HUES64 (cell line): ENCODE data around the gene AAMP.
"Not testable (repeated sequence)": the region's sequence is repeated elsewhere in the genome, so short reads cannot be mapped to it uniquely, and the experiment has no call there.

Source experiments
- H3K27ac ChIP-seq: 2 replicates; pipeline ENCODE4 v1.7.0; 2013; ENCODE audit warnings: low read depth, low read length, inconsistent platforms
- H3K27me3 ChIP-seq: 2 replicates; pipeline ENCODE4 v1.6.1; 2013; ENCODE audit warnings: mild to moderate bottlenecking, low read length; ENCODE audit not compliant: insufficient read depth
- H3K36me3 ChIP-seq: 2 replicates; pipeline ENCODE4 v1.6.1; 2013; ENCODE audit warnings: mild to moderate bottlenecking, low read length; ENCODE audit not compliant: insufficient read depth
- H3K4me1 ChIP-seq: 2 replicates; pipeline ENCODE4 v1.6.1; 2013; ENCODE audit warnings: mild to moderate bottlenecking, low read length, moderate library complexity; ENCODE audit not compliant: insufficient read depth
- H3K4me3 ChIP-seq: 2 replicates; pipeline ENCODE4 v1.5.1; 2013; ENCODE audit warnings: mild to moderate bottlenecking, low read length, moderate library complexity
- H3K9ac ChIP-seq: 2 replicates; pipeline ENCODE4 v1.6.1; 2013; ENCODE audit warnings: mild to moderate bottlenecking, low read depth, low read length
- H3K9me3 ChIP-seq: 2 replicates; pipeline ENCODE4 v1.6.1; 2013; ENCODE audit warnings: low read depth, low read length; ENCODE audit not compliant: insufficient read depth
- WGBS: fragments of 150-250, 120-280 bp; methylation state at CpG from one replicate; pipeline ENCODE4 v1.1.7; 2013; ENCODE audit warnings: missing lambda C conversion rate; 5-methylcytosine and 5-hydroxymethylcytosine counted together

AAMP gene

GRCh38 chr2:218282173-218282991 is 12.4 kb upstream of the AAMP start:
- Histone ChIP-seq H3K4me1 (peaks cover 9% of the 10 kb centered on the region; the same call in 1 of the 2 replicates), H3K9me3 (no peaks in the 10 kb centered on the region), H3K27me3 (no peaks in the 10 kb centered on the region), H3K27ac (no peak overlapping the region), H3K36me3 (peaks cover 16% of the 10 kb centered on the region), H3K4me3 (no peak overlapping the region), H3K9ac (no peak overlapping the region)
- 93% methylated on average over 16 of the region's 17 CpGs for WGBS

- H3K4me3 ChIP-seq, result no peak overlapping the region
- H3K9me3 ChIP-seq, result no peaks in the 10 kb centered on the region
- no peak overlapping the region for H3K27ac ChIP-seq
- no peak overlapping the region for H3K9ac ChIP-seq
- 89% methylated on average over 3 of the region's 3 CpGs for WGBS
- H3K4me1 ChIP-seq, result peaks cover 4% of the 10 kb centered on the region; the same call in 1 of the 2 replicates
- no peaks in the 10 kb centered on the region for H3K27me3 ChIP-seq
- H3K36me3 ChIP-seq, result peaks cover 25% of the 10 kb centered on the region
Observed at GRCh38 chr2:218281449-218281848, 11.5 kb upstream of the AAMP start.

DNA sequence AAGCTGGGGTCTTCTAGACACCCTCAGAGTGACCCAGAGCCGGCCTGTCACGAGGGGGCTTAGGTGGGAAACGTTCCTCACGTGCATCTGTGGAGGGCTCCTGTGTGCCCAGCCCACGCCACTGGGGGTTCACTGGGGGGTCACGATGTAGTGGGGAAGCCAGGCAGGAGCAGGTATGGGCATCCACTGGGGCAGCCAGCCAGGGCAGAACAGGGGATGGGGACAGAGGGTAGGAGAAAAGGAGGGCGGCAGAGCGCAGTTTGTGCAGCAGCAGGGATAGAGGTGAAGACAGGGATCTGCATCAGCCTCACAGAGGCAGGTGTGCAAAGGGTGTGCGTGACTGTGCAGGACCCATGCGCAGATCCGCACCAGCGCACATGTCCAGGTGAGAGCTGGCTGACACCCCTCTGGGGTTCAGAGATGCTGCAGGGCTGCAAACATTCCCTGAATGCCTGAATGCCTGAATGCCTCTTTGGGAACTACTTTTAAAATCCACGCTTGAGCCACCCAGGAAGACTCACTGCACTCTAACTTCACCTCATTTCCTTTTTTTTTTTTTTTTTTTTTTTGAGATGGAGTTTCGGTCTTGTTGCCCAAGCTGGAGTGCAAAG is 10.4 kb upstream of the AAMP start:
- no peak overlapping the region for H3K27ac ChIP-seq
- H3K9ac ChIP-seq, result no peak overlapping the region
- peaks cover 36% of the 10 kb centered on the region for H3K36me3 ChIP-seq
- no peaks in the 10 kb centered on the region for H3K9me3 ChIP-seq
- no peak overlapping the region for H3K4me3 ChIP-seq
- WGBS, result 96% methylated on average over 14 of the region's 14 CpGs
- no peaks in the 10 kb centered on the region for H3K27me3 ChIP-seq
- no peaks in the 10 kb centered on the region for H3K4me1 ChIP-seq

- H3K27ac ChIP-seq, result no peak overlapping the region
- no peaks in the 10 kb centered on the region for H3K27me3 ChIP-seq
- no peaks in the 10 kb centered on the region for H3K4me1 ChIP-seq
- no peak overlapping the region for H3K9ac ChIP-seq
- 93% methylated on average over 16 of the region's 16 CpGs for WGBS
- H3K36me3 ChIP-seq, result peaks cover 52% of the 10 kb centered on the region
- H3K4me3 ChIP-seq, result no peak overlapping the region
- no peaks in the 10 kb centered on the region for H3K9me3 ChIP-seq
Observed at GRCh38 chr2:218278531-218279360, 8.8 kb upstream of the AAMP start.

DNA sequence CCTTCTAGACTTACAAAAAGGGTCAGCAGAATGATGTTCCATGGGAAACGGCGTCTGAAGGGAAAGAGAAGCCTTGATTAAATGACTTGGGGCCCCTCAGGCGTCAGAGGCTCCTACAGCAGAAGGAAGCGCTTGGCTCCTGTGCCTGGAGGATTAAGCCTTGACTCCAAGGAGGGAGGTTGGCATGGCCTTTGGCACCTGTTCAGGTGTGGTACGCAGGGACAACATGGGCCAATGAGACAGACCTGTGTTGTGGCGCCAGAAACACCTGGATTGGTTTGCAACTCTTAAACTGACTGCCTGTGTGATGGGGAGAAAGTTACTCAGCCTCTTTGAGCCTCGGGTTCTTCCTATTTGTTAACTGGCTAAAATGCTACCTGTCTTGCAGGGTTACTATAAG is 8.0 kb upstream of the AAMP start:
- Histone ChIP-seq H3K9me3 (no peaks in the 10 kb centered on the region), H3K27me3 (no peaks in the 10 kb centered on the region), H3K4me3 (no peak overlapping the region), H3K36me3 (peaks cover 54% of the 10 kb centered on the region), H3K27ac (no peak overlapping the region), H3K4me1 (no peaks in the 10 kb centered on the region), H3K9ac (no peak overlapping the region)
- 85% methylated on average over 7 of the region's 7 CpGs for WGBS

DNA sequence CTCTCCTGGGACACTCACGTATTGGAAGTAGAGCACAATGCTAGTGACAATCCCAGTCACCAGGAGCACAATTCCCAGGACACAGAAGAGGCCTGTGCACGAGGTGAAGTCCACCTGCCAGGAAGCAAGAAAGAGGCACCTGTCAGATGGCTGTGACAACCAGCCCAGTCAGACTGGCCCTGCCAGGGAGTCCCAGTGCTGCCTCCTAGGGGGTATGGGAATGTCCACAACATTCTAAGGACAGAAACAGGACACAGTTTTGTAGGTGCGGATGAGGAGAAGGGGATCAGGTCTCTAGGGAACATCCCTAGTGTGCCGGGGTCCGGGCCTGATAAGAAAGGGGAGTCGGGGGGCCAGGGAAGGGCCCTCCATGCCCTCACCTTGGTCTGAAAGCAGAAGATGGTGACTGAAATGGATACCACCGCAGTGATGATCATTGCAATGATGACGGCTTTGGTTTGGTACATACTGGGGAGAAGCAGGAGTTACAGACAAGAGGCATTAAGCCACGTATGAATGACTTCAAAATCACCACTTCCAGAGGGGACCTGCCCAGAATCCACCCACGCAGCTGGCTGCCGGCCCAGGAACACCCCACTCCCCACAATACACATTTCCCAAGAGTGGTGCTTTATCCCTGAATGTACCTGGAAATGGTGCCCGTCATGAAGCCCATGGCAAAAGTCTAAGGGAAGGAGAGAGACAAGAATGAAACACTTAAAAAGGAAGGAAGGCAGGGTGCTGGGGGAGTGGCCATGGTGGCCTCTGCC is 7.2 kb upstream of the AAMP start:
- Histone ChIP-seq H3K36me3 (peaks cover 54% of the 10 kb centered on the region), H3K4me3 (no peak overlapping the region), H3K9me3 (no peaks in the 10 kb centered on the region), H3K27me3 (no peaks in the 10 kb centered on the region), H3K4me1 (no peaks in the 10 kb centered on the region), H3K9ac (no peak overlapping the region), H3K27ac (no peak overlapping the region)
- WGBS, result 90% methylated on average over 12 of the region's 12 CpGs

- H3K27ac ChIP-seq, result no peak overlapping the region
- H3K4me1 ChIP-seq, result no peaks in the 10 kb centered on the region
- H3K9ac ChIP-seq, result no peak overlapping the region
- H3K36me3 ChIP-seq, result peaks cover 54% of the 10 kb centered on the region
- H3K4me3 ChIP-seq, result no peak overlapping the region
- H3K9me3 ChIP-seq, result no peaks in the 10 kb centered on the region
- no peaks in the 10 kb centered on the region for H3K27me3 ChIP-seq
- 88% methylated on average over 9 of the region's 9 CpGs for WGBS
Observed at GRCh38 chr2:218275371-218276072, 5.6 kb upstream of the AAMP start.

DNA sequence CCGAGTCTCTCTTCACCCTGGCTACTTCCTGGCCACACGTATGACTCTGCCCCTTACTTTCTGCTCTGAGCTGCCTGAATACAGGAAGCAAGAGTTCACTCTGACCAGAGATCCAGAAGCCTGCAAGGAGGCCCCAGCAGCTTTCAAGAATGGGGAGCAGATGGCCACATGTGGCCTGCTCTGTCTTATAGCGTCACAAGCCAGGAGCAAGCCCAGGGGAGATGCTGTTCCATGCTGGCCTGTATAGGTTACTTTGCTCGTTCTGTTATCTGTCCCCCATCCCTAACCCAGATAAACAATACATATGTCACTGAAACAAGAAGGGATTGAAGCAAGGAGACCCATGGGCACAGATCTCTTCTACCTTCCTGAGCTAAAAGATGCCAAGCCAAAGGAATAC is 4.6 kb upstream of the AAMP start:
- H3K4me3 ChIP-seq, result no peak overlapping the region
- no peak overlapping the region for H3K9ac ChIP-seq
- 95% methylated on average over 4 of the region's 4 CpGs for WGBS
- no peaks in the 10 kb centered on the region for H3K9me3 ChIP-seq
- no peaks in the 10 kb centered on the region for H3K4me1 ChIP-seq
- no peak overlapping the region for H3K27ac ChIP-seq
- H3K36me3 ChIP-seq, result peaks cover 48% of the 10 kb centered on the region
- no peaks in the 10 kb centered on the region for H3K27me3 ChIP-seq

DNA sequence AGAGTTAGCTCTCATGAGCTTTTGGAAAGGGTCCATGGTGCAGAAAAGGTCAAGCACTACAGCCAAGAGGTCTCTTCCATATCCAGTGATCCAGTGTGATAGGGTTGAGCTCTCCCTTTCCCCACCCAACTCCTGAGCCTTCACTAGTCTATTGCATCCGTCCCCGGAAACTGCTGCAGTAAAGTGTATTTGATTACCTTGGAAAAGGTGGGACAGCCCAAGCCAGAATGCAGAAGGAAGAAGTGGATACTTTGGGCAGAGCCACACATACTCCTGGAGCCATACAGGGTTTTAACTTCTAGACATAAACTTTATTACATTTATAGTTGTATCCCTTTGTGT is 3.9 kb upstream of the AAMP start:
- no peak overlapping the region for H3K9ac ChIP-seq
- no peak overlapping the region for H3K4me3 ChIP-seq
- peaks cover 48% of the 10 kb centered on the region for H3K36me3 ChIP-seq
- H3K27me3 ChIP-seq, result no peaks in the 10 kb centered on the region
- 94% methylated on average over 2 of the region's 2 CpGs for WGBS
- no peaks in the 10 kb centered on the region for H3K9me3 ChIP-seq
- H3K27ac ChIP-seq, result no peak overlapping the region
- H3K4me1 ChIP-seq, result no peaks in the 10 kb centered on the region

GRCh38 chr2:218273214-218273907 is 3.4 kb upstream of the AAMP start:
- not testable (repeated sequence) for H3K4me1 ChIP-seq, H3K9ac ChIP-seq, H3K27me3 ChIP-seq, H3K4me3 ChIP-seq, H3K27ac ChIP-seq, H3K9me3 ChIP-seq
- peaks cover 47% of the 10 kb centered on the region for H3K36me3 ChIP-seq
- WGBS, result 95% methylated on average over 8 of the region's 8 CpGs
